Measurements from ENCODE around the gene CAMK2A. TPM values are rescaled to one million over a fixed set of nuclear protein-coding genes. Genes with fewer than 3 reads are reported as not detected.
A peak's percentile ranks its signal among the peaks of the same experiment; 100 is the strongest.

The CAMK2A gene
- total and polyA plus RNA-seq, 10 donors = 0.03 to 1.1 (median 0.66) TPM; not detected in 2

- no peaks in the 10 kb centered on the region for H3K36me3 ChIP-seq
- H3K27me3 ChIP-seq (replicated peaks in 1 of 7) = peaks cover 0 to 6% (median 0%) of the 10 kb centered on the region in 7 donors
- H3K27ac ChIP-seq = no peak overlapping the region
- TF ChIP-seq CTCF (IDR thresholded peaks at IDR 0.05 in 8 of 11, conservative IDR thresholded peaks at IDR 0.05 in 3 of 11) (no peak), POLR2A (IDR thresholded peaks at IDR 0.05) (no peak), POLR2AphosphoS5 (IDR thresholded peaks at IDR 0.05) (no peak)
- H3K4me3 ChIP-seq = no peak overlapping the region
- WGBS, 5 donors = 76 to 88% (median 83%) methylated on average over 8 of the region's 8 CpGs
- H3K4me1 ChIP-seq = peaks cover 0 to 5% (median 0%) of the 10 kb centered on the region in 6 donors
- no peaks in the 10 kb centered on the region for H3K9me3 ChIP-seq
- peak; percentile 36 for DNase-seq
- intact Hi-C loops (cut with DNase I; ENCODE audit: low total_unique reads) = no loop called here
Measured at GRCh38 chr5:150281987-150282386, 7.6 kb downstream of the CAMK2A start.

GRCh38 chr5:150279330-150280020 is 10.1 kb downstream of the CAMK2A start:
- no peak overlapping the region for H3K4me3 ChIP-seq
- DNase-seq = no peak
- H3K27me3 ChIP-seq (replicated peaks in 1 of 7) = peaks cover 0 to 6% (median 0%) of the 10 kb centered on the region in 7 donors
- WGBS, 5 donors = 80 to 91% (median 86%) methylated on average over 13 of the region's 13 CpGs
- H3K27ac ChIP-seq = no peak overlapping the region
- TF ChIP-seq CTCF (IDR thresholded peaks at IDR 0.05 in 8 of 11, conservative IDR thresholded peaks at IDR 0.05 in 3 of 11) (no peak), POLR2AphosphoS5 (IDR thresholded peaks at IDR 0.05) (no peak)
- H3K9me3 ChIP-seq = no peaks in the 10 kb centered on the region
- H3K4me1 ChIP-seq = peaks cover 0 to 5% (median 0%) of the 10 kb centered on the region in 6 donors
- H3K36me3 ChIP-seq = no peaks in the 10 kb centered on the region
- intact Hi-C loops (cut with DNase I; ENCODE audit: low total_unique reads) = no loop called here

DNA sequence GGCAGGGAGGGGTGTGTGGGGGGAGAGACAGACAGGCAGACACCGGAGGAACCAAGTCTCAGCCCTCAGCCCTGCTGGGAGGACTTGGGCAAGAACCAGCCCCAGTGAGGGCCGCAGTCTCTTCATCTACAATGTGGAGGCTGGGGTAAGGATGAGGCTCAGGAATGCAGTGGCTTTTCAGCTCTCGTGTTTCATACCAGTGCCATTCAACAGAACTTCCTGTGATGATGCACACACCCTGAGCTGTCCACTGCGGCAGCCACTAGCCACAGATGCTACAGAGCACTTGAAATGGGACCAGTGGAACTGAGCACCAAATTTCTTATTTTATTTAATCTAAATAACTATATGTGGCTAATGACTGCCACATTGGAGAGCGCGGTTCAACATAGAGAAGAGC is 10.7 kb downstream of the CAMK2A start:
- H3K36me3 ChIP-seq = no peaks in the 10 kb centered on the region
- no peak for DNase-seq
- no peak for TF ChIP-seq POLR2A (IDR thresholded peaks at IDR 0.05)
- TF ChIP-seq CTCF (IDR thresholded peaks at IDR 0.05 in 8 of 11, conservative IDR thresholded peaks at IDR 0.05 in 3 of 11) = no peak
- no peak for TF ChIP-seq POLR2AphosphoS5 (IDR thresholded peaks at IDR 0.05)
- H3K27ac ChIP-seq = no peak overlapping the region
- H3K27me3 ChIP-seq (replicated peaks in 1 of 7) = peaks cover 0 to 6% (median 0%) of the 10 kb centered on the region in 7 donors
- 78 to 88% (median 82%) methylated on average over 6 of the region's 6 CpGs for WGBS, 5 donors
- intact Hi-C loops (cut with DNase I; ENCODE audit: low total_unique reads) = no loop called here
- H3K4me1 ChIP-seq = peaks cover 0 to under 1% (median 0%) of the 10 kb centered on the region in 6 donors
- no peak overlapping the region for H3K4me3 ChIP-seq
- no peaks in the 10 kb centered on the region for H3K9me3 ChIP-seq

- no peak overlapping the region for H3K27ac ChIP-seq
- 60 to 75% (median 65%) methylated on average over 7 of the region's 7 CpGs for WGBS, 5 donors
- H3K36me3 ChIP-seq = no peaks in the 10 kb centered on the region
- peaks cover 0 to 6% (median 0%) of the 10 kb centered on the region in 7 donors for H3K27me3 ChIP-seq (replicated peaks in 1 of 7)
- DNase-seq = no peak
- intact Hi-C loops (cut with DNase I; ENCODE audit: low total_unique reads) = no loop called here
- H3K4me1 ChIP-seq = no peaks in the 10 kb centered on the region
- H3K4me3 ChIP-seq = no peak overlapping the region
- H3K9me3 ChIP-seq = no peaks in the 10 kb centered on the region
- TF ChIP-seq POLR2A (IDR thresholded peaks at IDR 0.05) (no peak), POLR2AphosphoS5 (IDR thresholded peaks at IDR 0.05) (no peak)
Measured at GRCh38 chr5:150278046-150278730, 11.4 kb downstream of the CAMK2A start.

All from spleen (tissue), 11 donors.